Measurements from ENCODE around the gene PORCN.

PORCN gene

DNA sequence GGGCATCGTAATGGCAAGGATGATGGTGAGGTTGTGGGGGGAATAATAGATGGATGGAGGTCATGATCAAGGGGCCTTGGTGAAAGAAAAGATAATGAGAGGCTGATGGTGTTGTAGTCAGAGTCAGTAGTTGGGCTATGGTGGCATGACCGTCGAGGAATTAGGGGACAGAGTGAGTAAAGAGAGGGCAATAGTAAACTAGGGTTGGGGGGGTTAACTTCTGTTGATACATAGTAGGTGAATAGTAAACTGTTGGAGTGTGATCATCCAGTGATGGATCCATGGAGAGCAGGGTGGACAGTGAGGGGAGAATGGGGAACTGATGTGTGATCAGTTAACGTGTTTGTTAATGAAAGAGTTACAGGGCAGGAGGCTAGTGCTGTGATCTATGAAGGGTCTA is 31.9 kb upstream of the PORCN start:
- no peak for DNase-seq (ENCODE audit: low spot score)

- no peak for DNase-seq (ENCODE audit: low spot score)
Observed at GRCh38 chrX:48477960-48478755, 30.6 kb upstream of the PORCN start.

- DNase-seq (ENCODE audit: low spot score): no peak
Observed at GRCh38 chrX:48478806-48479205, 30.0 kb upstream of the PORCN start.

DNA sequence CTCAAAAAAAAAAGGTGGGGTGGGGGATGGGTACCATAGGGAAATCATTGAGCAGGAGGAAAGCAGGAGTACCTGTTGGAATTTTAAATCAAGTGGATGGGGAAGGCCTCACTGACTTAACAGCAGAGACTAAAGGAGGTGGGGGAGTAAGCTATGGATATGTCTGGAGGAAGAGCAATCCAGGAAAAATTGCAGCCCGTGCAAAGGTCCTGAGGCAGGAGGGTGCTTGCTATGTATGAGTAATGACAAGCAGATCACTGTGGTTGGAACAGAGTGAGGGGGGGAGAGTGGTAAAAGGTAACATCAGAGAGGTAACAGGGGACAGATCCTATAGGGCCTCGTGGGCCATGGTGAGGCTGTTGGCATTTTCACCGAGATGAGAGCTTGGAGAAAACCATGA is 28.6 kb upstream of the PORCN start:
- no peak for DNase-seq (ENCODE audit: low spot score)

DNA sequence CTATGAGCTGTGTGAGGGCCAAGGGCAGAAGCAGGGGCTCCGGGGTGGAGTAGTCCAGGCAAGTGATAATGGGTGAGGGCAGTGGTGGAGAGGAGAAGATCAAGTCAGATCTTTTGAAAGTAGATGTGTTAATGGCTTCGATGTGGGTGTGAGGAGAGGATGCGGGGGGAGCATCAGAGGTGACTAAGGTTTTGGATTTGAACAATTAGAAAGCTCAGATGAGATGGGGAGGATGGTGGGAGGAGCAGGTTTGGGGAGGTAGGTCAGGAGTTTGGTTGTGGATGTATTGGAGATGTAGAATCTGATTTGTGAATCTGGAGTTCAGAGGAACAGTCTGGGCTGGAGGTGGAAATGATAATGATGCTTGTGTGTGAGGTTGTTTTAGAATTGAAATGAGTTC is 28.2 kb upstream of the PORCN start:
- no peak for DNase-seq (ENCODE audit: low spot score)

DNA sequence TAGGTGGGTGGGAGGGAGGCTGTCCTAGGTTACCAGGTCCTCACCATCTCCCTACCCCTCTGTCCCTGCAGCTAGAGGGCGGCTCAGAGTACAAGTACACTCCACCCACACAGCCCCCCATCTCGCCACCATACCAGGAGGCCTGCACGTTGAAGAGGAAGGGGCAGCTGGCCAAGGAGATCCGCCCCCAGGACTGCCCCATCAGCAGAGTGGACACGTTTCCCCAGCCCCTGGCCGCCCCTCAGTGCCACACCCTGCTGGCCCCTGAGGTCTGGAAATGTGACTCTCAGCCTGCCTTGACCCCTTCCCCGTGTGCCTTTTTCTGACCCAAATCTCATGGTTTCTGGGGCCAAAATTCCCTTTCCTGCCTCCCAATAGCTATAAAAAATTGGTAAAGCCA is 26.3 kb upstream of the PORCN start:
- DNase-seq (ENCODE audit: low spot score): no peak

GRCh38 chrX:48487362-48487798 is 21.4 kb upstream of the PORCN start:
- DNase-seq (ENCODE audit: low spot score): no peak

DNA sequence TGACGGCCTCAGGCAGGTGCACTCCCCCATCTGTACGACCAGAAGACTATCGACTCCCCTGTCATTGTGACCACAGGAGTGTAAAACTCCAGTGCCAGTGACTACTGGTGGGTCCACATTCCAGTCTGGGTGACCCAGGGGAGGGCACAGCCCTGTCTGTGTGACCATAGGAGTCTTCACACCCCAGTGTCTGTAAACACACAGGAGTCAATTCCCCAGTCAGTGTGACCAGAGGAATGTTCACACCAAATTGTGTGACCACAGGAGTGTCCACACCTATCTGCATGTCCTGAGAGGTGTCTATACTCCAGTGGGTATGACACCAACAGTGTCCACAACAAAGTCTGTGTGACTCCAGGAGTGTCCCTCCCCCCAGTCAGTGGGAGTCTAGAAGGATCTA is 20.8 kb upstream of the PORCN start:
- DNase-seq (ENCODE audit: low spot score): no peak

DNA sequence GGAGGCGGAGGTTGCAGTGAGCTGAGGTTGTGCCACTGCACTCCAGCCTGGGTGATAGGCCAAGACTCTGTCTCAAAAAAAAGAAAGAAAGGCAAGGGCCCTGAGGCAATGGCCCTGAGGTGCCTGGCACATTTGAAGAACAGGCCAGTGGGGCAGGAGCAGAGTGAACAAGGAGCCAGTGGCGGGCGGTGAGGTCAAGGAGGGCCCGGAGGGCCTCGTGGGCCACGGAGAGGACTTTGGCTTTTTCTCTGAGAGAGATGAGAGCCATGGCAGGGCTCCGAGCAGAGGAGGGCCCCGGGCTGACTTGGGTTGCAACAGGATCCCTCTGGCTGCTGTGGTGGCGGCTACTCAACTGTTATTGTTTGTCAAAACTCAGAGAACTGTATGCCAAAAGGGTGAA is 19.5 kb upstream of the PORCN start:
- DNase-seq (ENCODE audit: low spot score): no peak

DNA sequence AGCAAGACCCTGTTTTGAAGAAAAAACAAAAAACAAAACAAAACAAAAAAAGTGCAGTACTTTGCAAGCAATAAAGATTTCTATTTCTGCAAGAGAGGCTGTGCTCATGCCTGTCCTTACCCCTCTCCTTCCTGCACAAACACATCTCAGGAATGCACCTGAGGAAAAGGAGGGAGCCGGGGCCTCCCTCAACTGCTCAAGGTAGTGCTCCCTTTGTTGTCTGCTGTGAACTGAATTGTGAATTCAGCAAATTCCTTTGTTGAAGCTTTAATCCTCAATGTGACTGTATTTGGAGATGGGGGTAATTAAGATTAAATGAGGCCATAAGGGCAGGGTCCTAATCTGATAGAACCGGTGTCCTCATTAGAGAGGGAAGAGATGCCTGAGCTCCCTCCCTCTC is 18.9 kb upstream of the PORCN start:
- no peak for DNase-seq (ENCODE audit: low spot score)

DNA sequence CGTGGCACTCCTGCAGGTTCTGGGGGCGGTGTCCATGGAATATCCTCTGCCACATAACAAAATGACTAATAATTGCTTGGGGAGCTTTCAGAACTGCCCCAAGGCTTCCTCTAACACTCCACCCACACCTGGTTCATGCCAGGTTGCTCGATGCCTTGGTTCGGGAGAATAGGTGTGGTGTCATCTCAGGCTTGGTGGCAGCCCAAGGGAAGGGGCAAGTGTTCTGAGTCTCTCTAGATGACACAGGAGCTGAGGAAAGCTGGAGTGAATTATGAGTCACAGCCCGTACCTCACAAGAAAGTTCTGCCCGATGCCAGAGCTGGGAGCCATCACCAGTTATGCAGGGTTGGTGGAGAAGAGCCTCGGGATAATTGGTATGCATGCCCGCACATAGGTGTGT is 18.1 kb upstream of the PORCN start:
- no peak for DNase-seq (ENCODE audit: low spot score)

DNA sequence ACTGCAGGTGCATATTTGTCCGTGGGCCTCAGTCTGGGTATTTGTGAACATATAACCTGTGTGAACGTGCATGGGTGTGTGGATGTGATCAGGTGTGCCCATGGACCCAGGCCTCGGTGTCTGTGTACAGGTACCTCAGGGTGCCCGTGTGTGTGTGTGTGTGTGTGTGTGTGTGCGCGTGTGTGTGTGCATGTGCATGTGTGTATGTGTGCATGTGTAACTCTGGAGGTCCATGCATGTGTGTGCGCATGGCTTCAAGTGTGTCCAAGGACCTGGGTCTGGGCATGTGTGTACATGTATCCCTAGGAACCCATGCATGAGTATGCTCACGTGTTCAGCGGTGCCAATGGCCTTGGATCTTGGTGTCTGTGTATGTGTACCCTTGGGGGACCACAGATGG is 17.0 kb upstream of the PORCN start:
- no peak for DNase-seq (ENCODE audit: low spot score)

DNA sequence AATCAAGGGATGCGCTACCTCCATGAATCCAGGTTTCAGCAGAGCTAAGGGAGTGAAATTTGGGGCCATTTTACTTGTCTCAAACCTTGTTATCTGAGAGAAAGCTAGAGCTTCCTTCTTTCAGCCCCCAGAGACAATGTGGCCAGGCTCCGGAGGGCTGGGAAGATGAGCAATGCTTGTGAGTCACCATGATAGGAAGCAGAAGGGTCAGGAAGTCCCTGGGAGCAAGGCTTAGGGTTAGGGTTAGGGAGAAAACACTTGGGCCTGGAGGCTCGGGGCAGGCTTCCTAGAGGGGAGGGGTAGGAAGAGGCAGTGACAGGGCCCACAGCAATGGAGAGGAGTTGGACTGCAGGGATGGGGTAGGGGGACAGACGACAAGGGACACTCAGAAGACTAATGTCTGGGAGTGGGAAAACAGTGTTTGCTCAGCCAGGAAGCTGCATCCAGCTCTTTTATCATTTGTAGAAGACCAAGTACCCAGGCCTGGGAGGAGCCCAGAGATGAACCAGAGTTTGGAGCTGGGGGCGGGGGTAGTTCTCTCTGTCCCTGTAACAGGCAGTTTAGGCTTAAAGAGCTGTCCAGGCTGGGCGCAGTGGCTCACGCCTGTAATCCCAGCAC is 16.4 kb upstream of the PORCN start:
- no peak for DNase-seq (ENCODE audit: low spot score)

DNA sequence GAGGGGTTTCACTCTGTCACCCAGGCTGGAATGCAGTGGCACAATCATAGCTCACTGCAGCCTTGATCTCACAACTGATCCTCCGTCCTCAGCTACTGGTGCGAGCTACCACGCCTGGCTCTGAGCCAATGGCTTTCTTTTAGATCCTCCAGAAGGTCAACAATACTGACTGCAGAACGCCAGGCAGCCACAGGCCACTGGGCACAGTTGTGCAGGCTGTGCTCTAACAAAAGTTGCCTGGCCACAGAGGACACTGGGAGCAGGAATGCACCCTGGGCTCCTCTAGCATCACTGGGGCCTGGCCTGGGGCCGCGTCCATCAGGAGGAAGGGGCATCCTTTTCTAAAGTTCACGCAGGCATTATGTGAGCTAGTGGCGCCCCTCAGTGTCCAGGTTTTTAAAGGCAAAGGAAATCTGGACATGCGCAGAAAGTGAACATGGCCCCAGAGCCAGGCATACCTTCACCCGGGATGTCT is 14.9 kb upstream of the PORCN start:
- DNase-seq (ENCODE audit: low spot score): peak; percentile 26

DNA sequence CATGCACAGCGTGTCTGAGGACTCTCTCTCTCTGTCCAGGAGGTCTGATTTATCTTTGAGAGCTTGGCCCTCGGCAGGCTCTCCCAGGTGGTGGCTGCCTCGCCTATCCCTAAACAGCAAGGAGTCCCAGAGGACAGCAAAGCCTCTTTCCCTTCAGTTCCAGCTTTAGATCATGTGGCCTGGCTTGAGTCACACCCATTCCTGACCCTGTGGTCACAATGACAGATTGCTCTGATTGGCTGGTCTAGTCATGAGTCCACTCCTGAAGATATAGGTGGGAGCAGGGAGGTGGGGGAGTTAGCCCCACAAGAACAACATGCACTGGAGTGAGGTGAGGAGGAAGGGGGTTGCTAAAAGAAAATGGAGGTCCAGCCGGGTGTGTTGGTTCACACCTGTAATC is 12.1 kb upstream of the PORCN start:
- no peak for DNase-seq (ENCODE audit: low spot score)

- no peak for DNase-seq (ENCODE audit: low spot score)
Observed at GRCh38 chrX:48497871-48498270, 10.9 kb upstream of the PORCN start.

DNA sequence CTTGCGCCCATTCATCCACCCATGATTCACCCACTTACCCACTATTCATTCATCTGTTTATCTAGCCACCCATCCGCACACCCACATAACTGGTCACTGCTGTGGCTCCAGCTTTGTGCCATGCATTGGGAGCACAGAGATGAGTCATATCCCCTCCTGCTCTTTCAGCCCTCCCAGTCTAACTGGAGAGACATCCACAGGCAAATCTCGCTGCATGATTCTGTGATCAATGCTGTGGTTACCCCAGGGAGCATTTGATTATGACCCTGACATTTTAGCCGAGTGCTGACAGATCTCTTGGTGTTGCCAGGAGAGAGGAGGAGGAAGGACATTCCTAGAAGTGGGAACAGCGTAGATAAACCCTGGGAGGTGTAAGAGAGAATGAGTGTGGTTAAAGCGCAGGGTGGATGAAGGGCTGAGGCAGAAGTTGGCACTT is 10.4 kb upstream of the PORCN start:
- no peak for DNase-seq (ENCODE audit: low spot score)

- DNase-seq (ENCODE audit: low spot score): no peak
Observed at GRCh38 chrX:48504261-48504660, 4.5 kb upstream of the PORCN start.

- DNase-seq (ENCODE audit: low spot score): no peak
Observed at GRCh38 chrX:48505481-48505880, 3.3 kb upstream of the PORCN start.

- no peak for DNase-seq (ENCODE audit: low spot score)
Observed at GRCh38 chrX:48507246-48507645, 1.5 kb upstream of the PORCN start.

DNA sequence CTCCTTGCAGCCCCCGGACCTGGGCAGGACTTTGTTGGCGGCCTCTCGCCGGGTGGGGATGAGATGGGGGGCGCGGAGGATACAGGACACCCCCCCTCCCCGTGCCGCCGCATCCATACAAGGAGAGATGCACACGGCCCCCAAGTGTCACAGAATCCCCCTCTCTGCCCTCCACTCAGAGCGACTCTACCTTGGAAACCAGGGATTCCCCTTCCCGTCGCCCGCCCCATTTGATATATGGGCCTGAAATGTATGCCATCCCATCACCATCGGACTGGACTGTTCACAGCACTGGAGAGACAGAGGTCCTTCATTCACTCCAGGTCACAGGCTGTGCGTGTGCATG is 426 bp downstream of the PORCN start:
- no peak for DNase-seq (ENCODE audit: low spot score)

- DNase-seq (ENCODE audit: low spot score): no peak
Observed at GRCh38 chrX:48509619-48510018, 827 bp downstream of the PORCN start.

- peak; percentile 24 for DNase-seq (ENCODE audit: low spot score)
Observed at GRCh38 chrX:48511560-48511959, 2.8 kb downstream of the PORCN start.

- DNase-seq (ENCODE audit: low spot score): no peak
Observed at GRCh38 chrX:48512371-48512935, 3.7 kb downstream of the PORCN start.
